Activated gamma-delta T cell (primary cell): ENCODE data around the gene UGT1A9.

Experiments
- DNase-seq: peaks from one replicate; lab custom pipeline; 2025; lab: John Stamatoyannopoulos, UW

The UGT1A9 gene

GRCh38 chr2:233817361-233817911 lies 145.7 kb downstream of the UGT1A9 start:
- no peak for DNase-seq

GRCh38 chr2:233817995-233818638 lies 146.4 kb downstream of the UGT1A9 start:
- no peak for DNase-seq

GRCh38 chr2:233818639-233819621 lies 147.2 kb downstream of the UGT1A9 start:
- no peak for DNase-seq

DNA sequence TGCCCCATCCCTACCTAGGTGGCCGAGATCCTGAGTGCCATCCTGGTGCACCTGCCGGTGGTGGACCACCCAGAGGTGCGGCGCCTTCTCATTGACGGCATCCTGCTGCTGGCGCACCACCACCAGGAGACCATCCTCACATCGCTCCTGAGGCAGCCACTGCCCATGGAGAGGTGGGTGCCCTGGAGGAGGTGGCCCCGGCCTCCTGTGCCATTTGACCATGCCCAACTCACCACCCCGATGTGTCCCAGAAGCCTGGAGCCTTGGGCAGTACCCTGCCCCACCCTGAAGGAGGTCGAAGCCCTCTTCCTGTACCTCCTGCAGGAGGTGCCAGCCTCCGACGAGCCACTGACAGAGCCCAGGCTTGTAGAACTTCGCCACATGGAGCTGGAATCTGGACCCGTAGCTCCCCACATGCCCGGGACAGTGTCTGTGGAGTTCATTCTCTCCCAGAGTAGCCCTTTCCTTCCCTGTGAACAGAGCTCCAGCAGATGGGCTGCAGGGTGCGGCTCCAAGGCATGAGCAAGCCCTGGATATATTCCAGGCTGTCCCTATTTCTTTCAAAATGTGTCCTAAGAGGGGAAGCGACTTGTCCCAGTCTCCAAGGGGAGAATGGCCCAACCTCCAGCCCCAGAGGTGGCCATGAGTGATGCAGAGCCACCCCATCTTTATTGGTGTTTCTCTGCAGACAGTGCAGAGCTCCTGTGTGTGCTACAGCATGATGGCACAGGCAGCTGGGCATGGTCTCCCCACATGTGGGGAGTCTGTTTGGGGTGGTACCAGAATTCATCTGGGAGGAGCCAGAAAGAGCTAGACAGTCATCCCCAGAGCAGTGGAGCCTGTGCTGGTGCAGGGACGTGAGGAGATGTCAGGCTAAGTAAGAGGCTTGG lies 148.4 kb downstream of the UGT1A9 start:
- no peak for DNase-seq

DNA sequence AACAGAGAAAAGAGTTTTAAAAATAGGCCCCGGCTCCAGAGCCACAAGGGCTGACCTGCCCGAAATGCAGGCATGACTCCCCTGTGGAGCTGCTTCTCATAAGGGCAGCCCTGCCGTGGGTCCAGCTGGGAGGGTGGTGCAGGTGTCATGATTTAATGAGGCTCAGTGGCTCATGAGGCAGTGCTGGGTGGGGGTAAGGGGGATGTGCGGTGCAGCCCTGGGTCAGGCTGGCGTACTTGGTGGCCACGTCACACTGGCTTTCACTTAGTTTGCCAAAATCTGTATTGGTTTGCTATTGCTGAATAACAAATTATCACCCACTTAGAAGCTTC lies 149.0 kb downstream of the UGT1A9 start:
- DNase-seq = no peak

GRCh38 chr2:233821196-233821595 lies 149.5 kb downstream of the UGT1A9 start:
- no peak for DNase-seq

DNA sequence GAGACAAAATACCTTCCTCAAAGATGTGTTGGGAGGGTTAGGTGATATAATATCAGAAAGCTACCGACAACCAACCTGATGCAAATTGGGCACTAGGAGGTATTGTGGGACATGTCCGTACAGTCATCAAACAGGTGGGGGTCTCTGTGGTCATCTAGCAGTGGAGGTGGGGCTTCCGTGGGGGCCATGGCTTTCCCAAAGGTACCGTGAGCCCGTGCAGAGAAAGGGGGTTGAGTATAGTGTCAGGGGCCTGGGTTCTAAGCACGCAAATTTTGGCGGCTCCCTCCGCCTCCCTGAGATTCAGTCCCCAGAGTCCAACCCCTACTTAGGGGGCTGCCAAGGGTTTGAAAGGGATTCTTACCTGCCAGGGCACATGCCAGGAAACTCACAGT lies 150.0 kb downstream of the UGT1A9 start:
- DNase-seq = no peak

- no peak for DNase-seq
These were observed 150.5 kb downstream of the UGT1A9 start for GRCh38 chr2:233822101-233822771.
